Fibroblast of skin of right quadriceps (primary cell): ENCODE measurements around the gene ZNRD2.
"Not testable (repeated sequence)": the region's sequence is repeated elsewhere in the genome, so short reads cannot be mapped to it uniquely, and the experiment has no call there.

ENCODE experiments used
- DNase-seq: peaks from one replicate; pipeline ENCODE4 v3.0.0-alpha.2; 2013

Gene ZNRD2

GRCh38 chr11:65557280-65558001 lies 12.8 kb upstream of the ZNRD2 start:
- no peak for DNase-seq

GRCh38 chr11:65558002-65558929 lies 12.0 kb upstream of the ZNRD2 start, which contains the start of gene LTBP3:
LTBP3 (minus strand) TSS chr11:65558359; CDS start chr11:65557959, 400 bp downstream.
- DNase-seq = peak; percentile 86

- no peak for DNase-seq
Measured at GRCh38 chr11:65558930-65559509, 11.3 kb upstream of the ZNRD2 start.

GRCh38 chr11:65559535-65559934 lies 10.7 kb upstream of the ZNRD2 start:
- no peak for DNase-seq

GRCh38 chr11:65559951-65560537 lies 10.2 kb upstream of the ZNRD2 start:
- DNase-seq = peak; percentile 52

GRCh38 chr11:65560555-65561418 lies 9.5 kb upstream of the ZNRD2 start:
- peak; percentile 79 for DNase-seq

- no peak for DNase-seq
Measured at GRCh38 chr11:65562020-65562419, 8.3 kb upstream of the ZNRD2 start.

GRCh38 chr11:65562788-65563187 lies 7.5 kb upstream of the ZNRD2 start:
- DNase-seq = no peak

GRCh38 chr11:65563601-65564000 lies 6.7 kb upstream of the ZNRD2 start:
- no peak for DNase-seq

- not testable (repeated sequence) for DNase-seq
Measured at GRCh38 chr11:65564879-65565559, 5.3 kb upstream of the ZNRD2 start.

- DNase-seq = no peak
Measured at GRCh38 chr11:65565624-65566453, 4.4 kb upstream of the ZNRD2 start.

GRCh38 chr11:65569164-65569972 lies 909 bp upstream of the ZNRD2 start:
- DNase-seq = no peak

GRCh38 chr11:65571420-65571819 lies 1.1 kb downstream of the ZNRD2 start:
- DNase-seq = no peak

- peak; percentile 56 for DNase-seq
Measured at GRCh38 chr11:65571940-65572339, 1.7 kb downstream of the ZNRD2 start.

GRCh38 chr11:65572356-65573051 lies 2.2 kb downstream of the ZNRD2 start, which contains the start of gene FAM89B:
FAM89B (plus strand) TSS chr11:65572538; CDS start chr11:65572670, 132 bp downstream.
- peak; percentile 87 for DNase-seq

GRCh38 chr11:65573391-65574079 lies 3.3 kb downstream of the ZNRD2 start:
- no peak for DNase-seq

GRCh38 chr11:65574109-65574810 lies 4.0 kb downstream of the ZNRD2 start:
- DNase-seq = peak; percentile 94
